A172 (cell line): Measurements from ENCODE around the gene NAT9. TPM values are rescaled to one million over a fixed set of nuclear protein-coding genes. Genes with fewer than 3 reads are reported as not detected.

ENCODE experiments used
- DNase-seq: peaks from one replicate; pipeline ENCODE4 v3.0.0-alpha.2; 2015; ENCODE audit warnings: low spot score
- total RNA-seq: library from RNA; depleted of rRNA; stranded (reverse); fragments of >200 nt; shearing (Covaris generic); gene quantifications from 2 replicates; pipeline ENCODE4 v1.2.3, GENCODE V29; 2014

The NAT9 gene
- total RNA-seq, 1 experiment from 2014 or later: 22.8 TPM

- no peak for DNase-seq
These were observed 12.4 kb downstream of the NAT9 start for GRCh38 chr17:74763565-74764387.

GRCh38 chr17:74761931-74762330 lies 14.2 kb downstream of the NAT9 start:
- DNase-seq: no peak

GRCh38 chr17:74761419-74761818 lies 14.7 kb downstream of the NAT9 start:
- no peak for DNase-seq

- DNase-seq: peak; percentile 74
These were observed 15.6 kb downstream of the NAT9 start for GRCh38 chr17:74760404-74761105.

GRCh38 chr17:74759941-74760340 lies 16.2 kb downstream of the NAT9 start:
- DNase-seq: no peak

- peak; percentile 77 for DNase-seq
These were observed 16.8 kb downstream of the NAT9 start for GRCh38 chr17:74759243-74759801.

- peak; percentile 89 for DNase-seq
These were observed 17.3 kb downstream of the NAT9 start for GRCh38 chr17:74758848-74759168.

GRCh38 chr17:74757931-74758847 lies 18.0 kb downstream of the NAT9 start:
- DNase-seq: peak; percentile 75

GRCh38 chr17:74757502-74757901 lies 18.6 kb downstream of the NAT9 start:
- DNase-seq: peak; percentile 66

GRCh38 chr17:74756891-74757290 lies 19.3 kb downstream of the NAT9 start:
- no peak for DNase-seq

GRCh38 chr17:74755533-74755932 lies 20.6 kb downstream of the NAT9 start:
- DNase-seq: no peak

GRCh38 chr17:74754832-74755231 lies 21.3 kb downstream of the NAT9 start:
- no peak for DNase-seq

GRCh38 chr17:74752822-74753401 lies 23.2 kb downstream of the NAT9 start:
- DNase-seq: no peak

GRCh38 chr17:74752415-74752814 lies 23.7 kb downstream of the NAT9 start:
- no peak for DNase-seq

GRCh38 chr17:74750327-74751069 lies 25.6 kb downstream of the NAT9 start:
- peak; percentile 71 for DNase-seq

- DNase-seq: no peak
These were observed 26.2 kb downstream of the NAT9 start for GRCh38 chr17:74750039-74750326.

GRCh38 chr17:74749279-74750038 lies 26.7 kb downstream of the NAT9 start:
- DNase-seq: peak; percentile 83

GRCh38 chr17:74748529-74749278 lies 27.4 kb downstream of the NAT9 start, which contains the start of gene NHERF1:
Gene NHERF1 (plus strand): TSS chr17:74748628. CDS start chr17:74748847, 219 bp downstream.
- peak; percentile 84 for DNase-seq

- no peak for DNase-seq
These were observed 27.9 kb downstream of the NAT9 start for GRCh38 chr17:74748279-74748528.

GRCh38 chr17:74746922-74747321 lies 29.2 kb downstream of the NAT9 start:
- no peak for DNase-seq
